ENCODE measurements around the gene BAAT.

DNA sequence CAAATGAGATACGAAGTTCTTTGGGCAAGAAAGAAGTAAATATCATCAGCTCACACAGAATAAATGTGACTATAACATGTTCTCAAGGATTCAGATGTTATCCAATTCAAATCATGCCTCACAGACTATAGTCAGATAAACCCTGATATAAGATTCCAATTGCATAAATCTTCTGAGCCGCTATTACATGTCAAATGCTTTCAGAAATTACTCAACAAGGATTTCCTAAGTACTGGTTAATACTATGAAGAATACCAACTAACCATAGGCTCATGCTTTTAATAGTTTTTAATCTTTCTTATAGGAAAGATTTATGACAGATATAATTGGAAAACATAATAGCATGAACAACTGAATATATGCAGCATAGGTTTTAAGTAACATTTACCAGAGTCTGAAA, 73.6 kb downstream of the BAAT start:
- TF ChIP-seq TAF1 (IDR thresholded peaks at IDR 0.05; ENCODE audit: low read depth, low read length), result no peak
- TF ChIP-seq POLR2AphosphoS5 (IDR thresholded peaks at IDR 0.05; ENCODE audit: low read depth, low read length), result no peak
